ENCODE results near the gene SNX21.

The SNX21 gene

DNA sequence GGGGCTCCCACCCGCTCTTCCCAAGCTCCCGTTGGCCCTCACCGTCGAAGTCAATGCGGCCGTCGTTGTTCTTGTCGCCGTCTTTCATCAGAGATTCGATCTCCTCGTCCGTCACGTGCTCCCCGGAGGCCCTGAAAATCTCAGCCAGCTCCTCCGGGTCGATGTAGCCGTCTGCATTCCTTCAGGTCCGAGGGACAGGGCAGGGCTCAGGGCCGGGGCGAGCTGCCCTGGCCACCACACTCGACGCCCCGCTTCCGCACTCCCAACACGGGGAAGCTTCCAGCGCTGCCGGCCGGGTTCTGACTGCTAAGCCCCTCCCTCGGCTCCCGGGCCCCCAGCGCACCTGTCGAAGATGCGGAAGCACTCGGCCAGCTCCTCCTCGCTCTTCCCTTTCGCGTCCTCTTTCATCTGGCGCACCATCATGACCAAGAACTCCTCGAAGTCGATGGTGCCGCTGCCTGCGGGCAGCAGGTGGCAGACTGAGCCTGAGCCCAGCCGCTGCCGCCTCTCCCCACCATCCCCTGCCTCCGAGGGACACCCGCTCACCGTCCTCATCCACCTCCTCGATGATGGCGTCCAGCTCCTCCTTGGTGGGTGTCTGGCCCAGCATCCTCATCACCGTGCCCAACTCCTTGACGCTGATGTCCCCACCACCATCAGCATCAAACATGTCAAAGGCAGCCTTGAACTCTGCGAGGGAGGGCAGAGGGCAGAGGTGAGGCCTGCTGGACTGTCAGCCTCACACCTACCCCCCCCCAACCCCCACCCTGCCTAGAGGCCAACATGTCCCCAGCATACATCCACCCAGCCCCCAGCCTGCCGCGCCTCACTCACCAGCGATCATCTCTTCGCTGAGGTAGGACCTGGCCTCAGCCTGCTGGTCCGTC is 9.4 kb upstream of the SNX21 start:
- TF ChIP-seq SIN3A (IDR thresholded peaks at IDR 0.05; ENCODE audit: borderline replicate concordance, insufficient read depth, low read length) = no peak
- TF ChIP-seq TAF1 (IDR thresholded peaks at IDR 0.05; ENCODE audit: borderline replicate concordance, insufficient read depth, low read length) = no peak
- no peak for TF ChIP-seq FOXP2 (optimal IDR thresholded peaks at IDR 0.05; ENCODE audit: borderline replicate concordance, extremely low read depth, extremely low read length, insufficient read depth)
- no peak for TF ChIP-seq POLR2AphosphoS5 (IDR thresholded peaks at IDR 0.05; ENCODE audit: low read depth, low read length)
- TF ChIP-seq, protein P1, sequence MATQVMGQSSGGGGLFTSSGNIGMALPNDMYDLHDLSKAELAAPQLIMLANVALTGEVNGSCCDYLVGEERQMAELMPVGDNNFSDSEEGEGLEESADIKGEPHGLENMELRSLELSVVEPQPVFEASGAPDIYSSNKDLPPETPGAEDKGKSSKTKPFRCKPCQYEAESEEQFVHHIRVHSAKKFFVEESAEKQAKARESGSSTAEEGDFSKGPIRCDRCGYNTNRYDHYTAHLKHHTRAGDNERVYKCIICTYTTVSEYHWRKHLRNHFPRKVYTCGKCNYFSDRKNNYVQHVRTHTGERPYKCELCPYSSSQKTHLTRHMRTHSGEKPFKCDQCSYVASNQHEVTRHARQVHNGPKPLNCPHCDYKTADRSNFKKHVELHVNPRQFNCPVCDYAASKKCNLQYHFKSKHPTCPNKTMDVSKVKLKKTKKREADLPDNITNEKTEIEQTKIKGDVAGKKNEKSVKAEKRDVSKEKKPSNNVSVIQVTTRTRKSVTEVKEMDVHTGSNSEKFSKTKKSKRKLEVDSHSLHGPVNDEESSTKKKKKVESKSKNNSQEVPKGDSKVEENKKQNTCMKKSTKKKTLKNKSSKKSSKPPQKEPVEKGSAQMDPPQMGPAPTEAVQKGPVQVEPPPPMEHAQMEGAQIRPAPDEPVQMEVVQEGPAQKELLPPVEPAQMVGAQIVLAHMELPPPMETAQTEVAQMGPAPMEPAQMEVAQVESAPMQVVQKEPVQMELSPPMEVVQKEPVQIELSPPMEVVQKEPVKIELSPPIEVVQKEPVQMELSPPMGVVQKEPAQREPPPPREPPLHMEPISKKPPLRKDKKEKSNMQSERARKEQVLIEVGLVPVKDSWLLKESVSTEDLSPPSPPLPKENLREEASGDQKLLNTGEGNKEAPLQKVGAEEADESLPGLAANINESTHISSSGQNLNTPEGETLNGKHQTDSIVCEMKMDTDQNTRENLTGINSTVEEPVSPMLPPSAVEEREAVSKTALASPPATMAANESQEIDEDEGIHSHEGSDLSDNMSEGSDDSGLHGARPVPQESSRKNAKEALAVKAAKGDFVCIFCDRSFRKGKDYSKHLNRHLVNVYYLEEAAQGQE (IDR thresholded peaks at IDR 0.05; ENCODE audit: insufficient read depth in 1 of 2, low read depth in 2 of 2, low read length in 2 of 2) = no peak

DNA sequence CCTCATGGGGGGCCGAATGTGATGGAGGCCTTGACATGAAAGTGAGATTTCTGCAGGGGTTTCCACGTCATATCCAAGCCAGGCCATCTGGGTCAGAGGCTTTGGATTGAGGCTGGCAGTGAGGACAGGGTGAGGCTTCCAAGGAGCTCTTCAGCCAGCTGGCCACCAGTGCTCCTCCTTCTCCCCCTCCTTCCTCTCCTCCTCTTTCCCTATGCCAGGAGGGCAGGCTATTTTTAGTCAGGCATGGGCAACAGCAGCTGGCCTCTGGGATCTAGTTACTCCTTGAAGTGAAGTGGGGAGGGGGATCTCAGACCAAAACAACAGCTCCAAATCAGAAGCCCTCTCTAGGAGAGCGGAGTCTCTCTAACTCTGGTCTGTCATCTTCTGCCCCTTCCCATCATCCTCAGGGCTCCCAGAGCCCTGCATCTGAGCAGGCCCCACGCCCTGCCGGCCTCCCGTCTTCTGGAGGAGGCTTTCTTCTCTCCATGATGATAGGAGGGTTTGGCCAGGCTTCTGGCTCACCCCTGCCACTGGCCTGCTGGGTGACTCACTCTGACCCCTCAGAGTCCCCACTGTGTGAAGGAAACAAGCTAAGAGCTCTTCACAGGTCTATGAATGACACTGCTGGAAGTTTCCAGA is 7.1 kb upstream of the SNX21 start:
- TF ChIP-seq POLR2AphosphoS5 (IDR thresholded peaks at IDR 0.05; ENCODE audit: low read depth, low read length) (no peak), TAF1 (IDR thresholded peaks at IDR 0.05; ENCODE audit: borderline replicate concordance, insufficient read depth, low read length) (no peak), FOXP2 (optimal IDR thresholded peaks at IDR 0.05; ENCODE audit: borderline replicate concordance, extremely low read depth, extremely low read length, insufficient read depth) (no peak), SIN3A (IDR thresholded peaks at IDR 0.05; ENCODE audit: borderline replicate concordance, insufficient read depth, low read length) (no peak)
- TF ChIP-seq, protein P1 (IDR thresholded peaks at IDR 0.05; ENCODE audit: insufficient read depth in 1 of 2, low read depth in 2 of 2, low read length in 2 of 2) = no peak

DNA sequence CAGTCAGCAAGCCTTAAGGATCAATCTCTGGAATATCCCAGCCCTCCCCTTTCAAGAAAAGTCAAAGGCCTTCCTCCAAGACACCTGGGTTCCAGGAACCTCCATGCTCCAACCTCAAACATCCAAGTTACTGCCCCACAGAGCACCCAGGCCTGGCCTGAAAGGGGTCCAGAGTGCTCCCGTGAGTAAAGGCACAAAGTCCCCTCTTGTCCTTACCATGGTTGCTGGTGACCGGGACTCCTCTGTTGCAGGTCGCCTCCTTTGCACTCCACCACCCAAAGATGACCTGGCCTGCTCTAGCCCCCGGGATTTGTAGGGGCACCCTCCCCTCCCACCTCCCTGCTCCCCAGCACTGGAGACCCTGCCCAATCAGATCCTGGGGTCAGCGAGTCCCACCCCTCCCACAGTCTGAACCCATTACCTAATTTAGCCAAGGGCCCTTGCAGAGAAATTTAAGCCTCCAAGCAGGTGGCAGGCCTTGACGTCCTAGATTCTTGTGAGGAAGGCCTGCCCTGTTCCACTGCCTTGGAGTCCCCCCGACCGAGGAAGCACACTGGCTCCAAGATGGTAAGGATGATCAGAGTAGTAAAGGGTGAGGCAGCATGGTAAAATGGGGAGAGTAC is 6.5 kb upstream of the SNX21 start, which contains the start of gene TNNC2:
Gene TNNC2 (minus strand): TSS at position 283 of the 623 bp plus-strand sequence. CDS start 64 bp downstream, at position 219.
- TF ChIP-seq FOXP2 (optimal IDR thresholded peaks at IDR 0.05; ENCODE audit: borderline replicate concordance, extremely low read depth, extremely low read length, insufficient read depth) = no peak
- no peak for TF ChIP-seq POLR2AphosphoS5 (IDR thresholded peaks at IDR 0.05; ENCODE audit: low read depth, low read length)
- TF ChIP-seq TAF1 (IDR thresholded peaks at IDR 0.05; ENCODE audit: borderline replicate concordance, insufficient read depth, low read length) = no peak
- TF ChIP-seq, protein P1 (IDR thresholded peaks at IDR 0.05; ENCODE audit: insufficient read depth in 1 of 2, low read depth in 2 of 2, low read length in 2 of 2) = no peak
- no peak for TF ChIP-seq SIN3A (IDR thresholded peaks at IDR 0.05; ENCODE audit: borderline replicate concordance, insufficient read depth, low read length)

DNA sequence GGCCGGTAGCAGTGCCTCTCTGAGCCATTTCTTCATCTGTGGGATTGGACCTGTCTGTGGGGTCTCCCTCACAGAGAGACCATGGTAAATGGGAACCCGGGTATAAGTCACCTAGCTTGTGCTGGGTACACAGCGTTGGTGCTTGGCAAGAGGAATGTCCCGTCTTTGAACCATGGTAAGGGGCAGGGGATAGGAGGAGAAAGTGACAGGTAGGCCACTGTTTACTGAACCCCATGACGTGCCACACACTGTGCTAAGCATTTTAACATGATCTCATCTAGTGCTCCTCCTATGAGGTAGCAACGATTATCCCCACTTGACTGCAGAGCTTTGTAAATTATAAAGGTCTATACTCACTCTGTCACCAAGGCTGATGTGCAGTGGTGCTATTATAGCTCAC is 5.9 kb upstream of the SNX21 start:
- TF ChIP-seq, protein P1 (IDR thresholded peaks at IDR 0.05; ENCODE audit: insufficient read depth in 1 of 2, low read depth in 2 of 2, low read length in 2 of 2) = no peak
- TF ChIP-seq TAF1 (IDR thresholded peaks at IDR 0.05; ENCODE audit: borderline replicate concordance, insufficient read depth, low read length) (no peak), POLR2AphosphoS5 (IDR thresholded peaks at IDR 0.05; ENCODE audit: low read depth, low read length) (no peak), FOXP2 (optimal IDR thresholded peaks at IDR 0.05; ENCODE audit: borderline replicate concordance, extremely low read depth, extremely low read length, insufficient read depth) (no peak), SIN3A (IDR thresholded peaks at IDR 0.05; ENCODE audit: borderline replicate concordance, insufficient read depth, low read length) (no peak)

Measured in PFSK-1 (cell line).